Neural cell (in vitro differentiated cells): ENCODE data around the gene TUBGCP2. TPM values are rescaled to one million over a fixed set of nuclear protein-coding genes. Genes with fewer than 3 reads are reported as not detected.

Experiments
- H2AFZ ChIP-seq: fragments of 200-600, 300-800 bp; sonication (generic), shearing (Covaris generic); 2 replicates; pipeline ENCODE4 v1.6.0; 2014; ENCODE audit warnings: low read depth, mild to moderate bottlenecking, antibody characterized with exemption, low read length, moderate library complexity
- H3F3A ChIP-seq: fragments of 200-600 bp; shearing (Covaris generic); 2 replicates; pipeline ENCODE4 v1.6.1; 2016; ENCODE audit warnings: mild to moderate bottlenecking, moderate library complexity, mixed read lengths, antibody characterized with exemption, low read length; ENCODE audit not compliant: insufficient read depth, poor library complexity, severe bottlenecking
- H3K27ac ChIP-seq: fragments of 200-600, 300-800 bp; sonication (generic), shearing (Covaris generic); 2 replicates; pipeline ENCODE4 v1.5.1; 2014; ENCODE audit warnings: mild to moderate bottlenecking, low read length, moderate library complexity
- H3K27me3 ChIP-seq: fragments of 300-800, 200-600 bp; sonication (generic), shearing (Covaris generic); 2 replicates; pipeline ENCODE4 v1.6.0; 2014; ENCODE audit warnings: mild to moderate bottlenecking, low read depth, low read length, moderate library complexity; ENCODE audit not compliant: insufficient read depth
- H3K36me3 ChIP-seq: fragments of 300-800, 200-600 bp; sonication (generic), shearing (Covaris generic); 2 replicates; pipeline ENCODE4 v1.5.1; 2014; ENCODE audit warnings: mild to moderate bottlenecking, antibody characterized with exemption, low read length, moderate library complexity; ENCODE audit not compliant: insufficient read depth
- H3K4me2 ChIP-seq: fragments of 300-800, 200-600 bp; sonication (generic), shearing (Covaris generic); 2 replicates; pipeline ENCODE4 v1.6.0; 2014; ENCODE audit warnings: mild to moderate bottlenecking, low read length
- H3K4me3 ChIP-seq: fragments of 300-800, 200-600 bp; sonication (generic), shearing (Covaris generic); 2 replicates; pipeline ENCODE4 v1.5.1; 2014; ENCODE audit warnings: mild to moderate bottlenecking, low read length, moderate library complexity
- H3K79me2 ChIP-seq: fragments of 200-600 bp; shearing (Covaris generic); replicated peaks from 2 replicates; pipeline ENCODE4 v1.6.0; 2014; ENCODE audit warnings: mild to moderate bottlenecking, low read length, moderate library complexity; ENCODE audit not compliant: insufficient read depth
- H3K9ac ChIP-seq: fragments of 300-800, 200-600 bp; sonication (generic), shearing (Covaris generic); 2 replicates; pipeline ENCODE4 v1.6.1; 2016; ENCODE audit warnings: mild to moderate bottlenecking, low read length, mixed read lengths
- H3K9me2 ChIP-seq: fragments of 200-600 bp; shearing (Covaris generic); 2 replicates; pipeline ENCODE4 v1.6.1; 2016; ENCODE audit warnings: mild to moderate bottlenecking, low read length, mixed read lengths; ENCODE audit not compliant: insufficient read depth
- H3K9me3 ChIP-seq: fragments of 200-600, 300-800 bp; sonication (generic), shearing (Covaris generic); 2 replicates; pipeline ENCODE4 v1.6.1; 2016; ENCODE audit warnings: mild to moderate bottlenecking, mixed run types, low read length, moderate library complexity, mixed read lengths
- H4K20me1 ChIP-seq: fragments of 200-600 bp; shearing (Covaris generic); 2 replicates; pipeline ENCODE4 v1.6.1; 2016; ENCODE audit warnings: mild to moderate bottlenecking, mixed run types; ENCODE audit not compliant: insufficient read depth
- CTCF ChIP-seq: fragments of 450-650 bp; IDR thresholded peaks from 2 replicates; pipeline ENCODE4 v1.5.1; 2014; ENCODE audit warnings: antibody characterized with exemption, mild to moderate bottlenecking, moderate library complexity; ENCODE audit not compliant: poor library complexity, severe bottlenecking
- EP300 ChIP-seq: fragments of 450-650 bp; conservative IDR thresholded peaks from 2 replicates; pipeline ENCODE4 v1.6.1; 2014; ENCODE audit warnings: antibody characterized with exemption, mild to moderate bottlenecking, moderate library complexity; ENCODE audit not compliant: poor library complexity, severe bottlenecking
- EZH2 ChIP-seq: fragments of 200-600, 300-800 bp; shearing (Covaris generic), sonication (generic); IDR thresholded peaks from 2 replicates; pipeline ENCODE4 v1.6.1; 2014; ENCODE audit warnings: antibody characterized with exemption, low read length, borderline replicate concordance, mild to moderate bottlenecking; ENCODE audit not compliant: insufficient read depth, poor library complexity, severe bottlenecking
- MXI1 ChIP-seq: fragments of 450-650 bp; conservative IDR thresholded peaks from 2 replicates; pipeline ENCODE4 v1.6.1; 2014; ENCODE audit warnings: antibody characterized with exemption, mild to moderate bottlenecking; ENCODE audit not compliant: poor library complexity, severe bottlenecking
- POLR2AphosphoS5 ChIP-seq: IDR thresholded peaks from 2 replicates; pipeline ENCODE4 v1.6.1; 2012
- RAD21 ChIP-seq: fragments of 450-650 bp; conservative IDR thresholded peaks from 2 replicates; pipeline ENCODE4 v1.6.1; 2014; ENCODE audit warnings: antibody characterized with exemption, mild to moderate bottlenecking, moderate library complexity
- REST ChIP-seq: IDR thresholded peaks from 2 replicates; pipeline ENCODE4 v1.6.1; 2012; ENCODE audit warnings: borderline replicate concordance
- SMC3 ChIP-seq: fragments of 450-650 bp; conservative IDR thresholded peaks from 2 replicates; pipeline ENCODE4 v1.6.1; 2014; ENCODE audit warnings: antibody characterized with exemption, mild to moderate bottlenecking, moderate library complexity; ENCODE audit not compliant: poor library complexity
- TAF1 ChIP-seq: IDR thresholded peaks from 2 replicates; pipeline ENCODE4 v1.6.1; 2012; ENCODE audit warnings: low read depth
- polyA plus RNA-seq: library from polyadenylated mRNA; depleted of rRNA; stranded (reverse); fragments of >200 nt; gene quantifications from 2 replicates; pipeline ENCODE4 v1.2.3, GENCODE V29; 2014

TUBGCP2 gene
- polyA plus RNA-seq, 1 donor from 2014 or later, result 34.5 TPM

GRCh38 chr10:133327651-133328357 lies 19.1 kb upstream of the TUBGCP2 start:
- Histone ChIP-seq H3K9me3 (no peaks in the 10 kb centered on the region), H3K27me3 (peaks cover 25% of the 10 kb centered on the region)

More at GRCh38 chr10:133327651-133328357, 19.1 kb upstream of the TUBGCP2 start:
- Histone ChIP-seq H3K9ac (no peak overlapping the region), H4K20me1 (no peaks in the 10 kb centered on the region), H2AFZ (no peak overlapping the region), H3K9me2 (no peaks in the 10 kb centered on the region), H3F3A (no peaks in the 10 kb centered on the region), H3K27ac (no peak overlapping the region), H3K4me2 (no peak overlapping the region), H3K36me3 (no peaks in the 10 kb centered on the region), H3K4me3 (no peak overlapping the region), H3K79me2 (no peaks in the 10 kb centered on the region)
- TF ChIP-seq EZH2, result no peak
- TF ChIP-seq CTCF, result no peak
- no peak for TF ChIP-seq RAD21
- TF ChIP-seq TAF1, result no peak
- TF ChIP-seq MXI1, result no peak
- TF ChIP-seq REST, result no peak
- TF ChIP-seq EP300, result no peak
- no peak for TF ChIP-seq POLR2AphosphoS5
- no peak for TF ChIP-seq SMC3
